H1 (cell line): ENCODE results near the gene IL2RA. TPM values are rescaled to one million over a fixed set of nuclear protein-coding genes. Genes with fewer than 3 reads are reported as not detected.

ENCODE experiments used
- CTCF ChIA-PET: fragments of 300-600 bp; sonication (Branson Sonifier 250); formaldehyde crosslinking; loops from one replicate; lab custom pipeline; 2021; ENCODE audit not compliant: partially characterized antibody; lab: Charles Lee
- POLR2A ChIA-PET: fragments of 300-600 bp; sonication (Branson Sonifier 250); formaldehyde crosslinking; loops from one replicate; lab custom pipeline; 2021; ENCODE audit warnings: inconsistent platforms; ENCODE audit not compliant: partially characterized antibody; lab: Charles Lee
- DNase-seq, 2 experiments: peaks; one replicate each; pipeline versions ENCODE4 v3.0.0 to v3.0.0-alpha.2; 2010 to 2022; ENCODE audit warnings: low spot score in 2 of 2, low read depth in 1 of 2, mixed read lengths in 1 of 2
- FAIRE-seq: peaks from 2 replicates; lab custom pipeline; 2011; peaks lifted over from hg19 to GRCh38; lab: Jason Lieb, UNC
- H2AFZ ChIP-seq: 2 replicates; pipeline ENCODE4 v1.8.1; 2012; ENCODE audit warnings: low read length, inconsistent platforms
- H2AK5ac ChIP-seq: 2 replicates; pipeline ENCODE4 v1.6.1; 2013; ENCODE audit warnings: low read depth, low read length
- H2BK120ac ChIP-seq: replicated peaks from 2 replicates; pipeline ENCODE3; 2013; ENCODE audit warnings: low read depth, low read length, inconsistent platforms
- H2BK12ac ChIP-seq: 2 replicates; pipeline ENCODE4 v1.6.1; 2013; ENCODE audit warnings: low read depth, low read length
- H2BK15ac ChIP-seq: 2 replicates; pipeline ENCODE4 v1.6.1; 2013; ENCODE audit warnings: low read length
- H2BK20ac ChIP-seq: 2 replicates; pipeline ENCODE4 v1.6.1; 2013; ENCODE audit warnings: low read length
- H2BK5ac ChIP-seq: 2 replicates; pipeline ENCODE4 v1.6.1; 2013; ENCODE audit warnings: low read depth, low read length
- H3K14ac ChIP-seq: 2 replicates; pipeline ENCODE4 v1.6.1; 2013; ENCODE audit warnings: inconsistent platforms; ENCODE audit not compliant: insufficient read length
- H3K18ac ChIP-seq: 2 replicates; pipeline ENCODE4 v1.6.1; 2013; ENCODE audit warnings: low read length; ENCODE audit errors: extremely low read depth
- H3K23ac ChIP-seq: 2 replicates; pipeline ENCODE4 v1.6.1; 2013; ENCODE audit warnings: inconsistent platforms; ENCODE audit not compliant: insufficient read length
- H3K23me2 ChIP-seq: 2 replicates; pipeline ENCODE4 v1.6.1; 2013; ENCODE audit warnings: low read depth, low read length
- H3K27ac ChIP-seq: 2 replicates; pipeline ENCODE4 v1.6.1; 2011; ENCODE audit warnings: low read depth, low read length, inconsistent platforms
- H3K27me3 ChIP-seq, 4 experiments: replicated peaks in 1 of 4; 1 replicate in 1 of 4; 2 replicates in 3 of 4; pipeline versions ENCODE4 v1.6.1 to v1.8.1; 2011 to 2013; ENCODE audit warnings: low read length in 3 of 4, mild to moderate bottlenecking in 3 of 4, inconsistent platforms in 2 of 4, mixed read lengths in 2 of 4, moderate library complexity in 1 of 4; ENCODE audit not compliant: control insufficient read depth in 3 of 4, insufficient read depth in 3 of 4; ENCODE audit errors: extremely low read depth in 1 of 4
- H3K36me3 ChIP-seq, 4 experiments: 2 replicates each; pipeline versions ENCODE4 v1.6.1 to v1.8.1; 2011 to 2013; ENCODE audit warnings: mild to moderate bottlenecking in 4 of 4, low read length in 3 of 4, moderate library complexity in 2 of 4, control low read depth in 1 of 4, inconsistent platforms in 1 of 4; ENCODE audit not compliant: insufficient read depth in 4 of 4, control insufficient read depth in 2 of 4
- H3K4ac ChIP-seq: replicated peaks from 2 replicates; pipeline ENCODE3; 2013; ENCODE audit warnings: low read length, low read depth, mixed read lengths, inconsistent platforms; ENCODE audit not compliant: insufficient read length
- H3K4me1 ChIP-seq, 4 experiments: replicated peaks in 1 of 4; 1 replicate in 1 of 4; 2 replicates in 3 of 4; pipeline versions ENCODE4 v1.6.1 to v1.8.1; 2011 to 2013; ENCODE audit warnings: low read length in 3 of 4, inconsistent platforms in 2 of 4, mixed read lengths in 1 of 4; ENCODE audit not compliant: insufficient read depth in 4 of 4, control insufficient read depth in 3 of 4
- H3K4me2 ChIP-seq, 2 experiments: 2 replicates each; pipeline versions ENCODE4 v1.6.1 to v1.8.1; 2011 to 2013; ENCODE audit warnings: low read depth in 2 of 2, low read length in 2 of 2, control low read depth in 1 of 2, inconsistent platforms in 1 of 2, mild to moderate bottlenecking in 1 of 2; ENCODE audit not compliant: insufficient read depth in 1 of 2
- H3K4me3 ChIP-seq, 4 experiments: fragments of 200-600, 300-600 bp in 1 of 4; sonication (generic), shearing (Covaris generic), sonication (Bioruptor Twin) in 1 of 4; 2 replicates each; pipeline versions ENCODE4 v1.5.1 to v1.8.1; 2011 to 2016; ENCODE audit warnings: low read length in 4 of 4, low read depth in 3 of 4, control low read depth in 2 of 4, inconsistent platforms in 2 of 4, mild to moderate bottlenecking in 2 of 4, mixed read lengths in 1 of 4, moderate library complexity in 1 of 4; ENCODE audit not compliant: insufficient read depth in 2 of 4; ENCODE audit errors: extremely low read depth in 1 of 4
- H3K56ac ChIP-seq: replicated peaks from 2 replicates; pipeline ENCODE3; 2013; ENCODE audit warnings: low read depth, mild to moderate bottlenecking, mixed read lengths, low read length, inconsistent platforms; ENCODE audit not compliant: insufficient read length
- H3K79me1 ChIP-seq: 2 replicates; pipeline ENCODE4 v1.6.1; 2013; ENCODE audit warnings: low read depth, low read length, control low read depth
- H3K79me2 ChIP-seq, 2 experiments: 2 replicates each; pipeline versions ENCODE4 v1.6.1 to v1.8.1; 2012 to 2013; ENCODE audit warnings: low read length in 2 of 2, mild to moderate bottlenecking in 2 of 2, inconsistent platforms in 1 of 2; ENCODE audit not compliant: insufficient read depth in 2 of 2, control insufficient read depth in 1 of 2
- H3K9ac ChIP-seq, 4 experiments: replicated peaks in 1 of 4; 1 replicate in 1 of 4; 2 replicates in 3 of 4; pipeline versions ENCODE4 v1.6.1 to v1.8.1; 2011 to 2013; ENCODE audit warnings: low read depth in 3 of 4, low read length in 3 of 4, control low read depth in 2 of 4, mild to moderate bottlenecking in 2 of 4, moderate library complexity in 2 of 4, inconsistent platforms in 1 of 4; ENCODE audit errors: extremely low read depth in 1 of 4
- H3K9me3 ChIP-seq, 2 experiments: 2 replicates each; pipeline versions ENCODE4 v1.6.1 to v1.8.1; 2012 to 2013; ENCODE audit warnings: mild to moderate bottlenecking in 2 of 2, moderate library complexity in 2 of 2, control low read depth in 1 of 2, inconsistent platforms in 1 of 2, low read depth in 1 of 2, low read length in 1 of 2, mixed read lengths in 1 of 2; ENCODE audit not compliant: insufficient read depth in 2 of 2
- H4K20me1 ChIP-seq, 2 experiments: replicated peaks in 1 of 2; 2 replicates each; pipeline versions ENCODE3 to v1.8.1; 2011 to 2013; ENCODE audit warnings: inconsistent platforms in 2 of 2, low read length in 2 of 2, mild to moderate bottlenecking in 1 of 2; ENCODE audit not compliant: insufficient read depth in 2 of 2, control insufficient read depth in 1 of 2
- H4K5ac ChIP-seq: 2 replicates; pipeline ENCODE4 v1.6.1; 2013; ENCODE audit warnings: low read length, low read depth, mixed read lengths, inconsistent platforms; ENCODE audit not compliant: insufficient read length
- H4K8ac ChIP-seq: 2 replicates; pipeline ENCODE4 v1.8.0; 2013; ENCODE audit warnings: mild to moderate bottlenecking, moderate library complexity, low read length, inconsistent platforms; ENCODE audit not compliant: insufficient read depth; ENCODE audit errors: extremely low read depth
- H4K91ac ChIP-seq: replicated peaks from 2 replicates; pipeline ENCODE3; 2013; ENCODE audit warnings: low read length, mixed read lengths, inconsistent platforms; ENCODE audit not compliant: insufficient read length
- BACH1 ChIP-seq: IDR thresholded peaks from 2 replicates; pipeline ENCODE4 v1.6.1; 2012; ENCODE audit warnings: low read length, improper control_type of control experiment
- BCL11A ChIP-seq, 2 experiments: IDR thresholded peaks; one replicate each; pipeline ENCODE4 v1.6.1; 2011; ENCODE audit warnings: low read depth in 2 of 2, low read length in 2 of 2, mild to moderate bottlenecking in 2 of 2
- CTBP2 ChIP-seq: IDR thresholded peaks from 2 replicates; pipeline ENCODE4 v1.7.0; 2011; ENCODE audit warnings: borderline replicate concordance, mild to moderate bottlenecking, moderate library complexity, mixed read lengths, low read length; ENCODE audit not compliant: insufficient read depth, insufficient read length
- EGR1 ChIP-seq: IDR thresholded peaks from 2 replicates; pipeline ENCODE4 v1.6.1; 2011; ENCODE audit warnings: low read depth, low read length, borderline replicate concordance
- GTF2F1 ChIP-seq: IDR thresholded peaks from 2 replicates; pipeline ENCODE4 v1.6.1; 2012; ENCODE audit warnings: low read depth, low read length, improper control_type of control experiment, borderline replicate concordance
- HDAC6 ChIP-seq: IDR thresholded peaks from one replicate; pipeline ENCODE4 v1.7.1; 2012; ENCODE audit warnings: low read depth, mild to moderate bottlenecking, inconsistent platforms, low read length, moderate library complexity
- JUND ChIP-seq: IDR thresholded peaks from 2 replicates; pipeline ENCODE4 v1.6.1; 2011; ENCODE audit warnings: mild to moderate bottlenecking, improper control_type of control experiment, low read length
- KDM1A ChIP-seq: fragments of 200-600, 300-600 bp; sonication (generic); IDR thresholded peaks from 2 replicates; pipeline ENCODE4 v1.7.1; 2016; ENCODE audit warnings: mild to moderate bottlenecking, low read length, borderline replicate concordance
- MAFK ChIP-seq: IDR thresholded peaks from 2 replicates; pipeline ENCODE4 v1.6.1; 2012; ENCODE audit warnings: low read depth, mild to moderate bottlenecking, improper control_type of control experiment, low read length
- SAP30 ChIP-seq: fragments of 300-600 bp; sonication (generic); IDR thresholded peaks from 2 replicates; pipeline ENCODE4 v1.7.1; 2012; ENCODE audit warnings: low read length, moderate library complexity, mild to moderate bottlenecking, inconsistent platforms; ENCODE audit not compliant: insufficient read depth, insufficient replicate concordance
- SP1 ChIP-seq: IDR thresholded peaks from 2 replicates; pipeline ENCODE4 v1.6.1; 2011; ENCODE audit warnings: low read depth, low read length
- SP4 ChIP-seq: IDR thresholded peaks from 2 replicates; pipeline ENCODE4 v1.6.1; 2012; ENCODE audit warnings: low read length, inconsistent platforms
- SUZ12 ChIP-seq: fragments of 200-600 bp; sonication (generic); IDR thresholded peaks from 2 replicates; pipeline ENCODE4 v1.6.1; 2012; ENCODE audit warnings: mild to moderate bottlenecking, inconsistent platforms, low read length, moderate library complexity, mixed read lengths
- TEAD4 ChIP-seq: IDR thresholded peaks from 2 replicates; pipeline ENCODE4 v1.6.1; 2012; ENCODE audit warnings: low read depth, low read length, inconsistent platforms, mixed read lengths
- WGBS, 2 experiments: shearing (Covaris generic) in 1 of 2; methylation state at CpG; one replicate each; pipeline versions ENCODE4 v1.1.6 to v1.1.7; 2013 to 2015; ENCODE audit warnings: low lambda C conversion rate in 2 of 2, mixed read lengths in 2 of 2, inconsistent platforms in 1 of 2, low coverage in 1 of 2, missing lambda C conversion rate in 1 of 2; ENCODE audit not compliant: insufficient replicate concordance in 2 of 2, insufficient coverage in 1 of 2, insufficient read length in 1 of 2; ENCODE audit errors: extremely low coverage in 1 of 2, missing lambda C conversion rate in 1 of 2; 5-methylcytosine and 5-hydroxymethylcytosine counted together
- polyA plus RNA-seq, 7 experiments: library from polyadenylated mRNA; depleted of rRNA in 3 of 7; stranded (reverse) in 5 of 7; unstranded in 2 of 7; fragments of >200 nt in 5 of 7; fragments of 200-250 nt in 2 of 7; gene quantifications; 1 replicate in 5 of 7; 2 replicates in 1 of 7; 4 replicates in 1 of 7; pipeline versions ENCODE4 v1.2.1 to v1.2.3, GENCODE V29; 2011 to 2013; ENCODE audit warnings: missing spikeins in 2 of 7, mixed read lengths in 2 of 7
- total RNA-seq: library from RNA; stranded (reverse); fragmentation: NEBNext Ultra II Directional; extraction: Animal tissue kit (Norgen Biotek cat#: 25700); gene quantifications from 2 replicates; pipeline ENCODE4 v1.2.1, GENCODE V29; 2021

Gene IL2RA
- total and polyA plus RNA-seq, 2 of the 8 experiments (the other 6 are each of a cell fraction or from before 2014, with no cell fraction given): not detected

GRCh38 chr10:6049031-6049400 lies 13.2 kb downstream of the IL2RA start:
- H3K18ac ChIP-seq: no peak overlapping the region
- H3K79me1 ChIP-seq: no peaks in the 10 kb centered on the region
- no peak overlapping the region for H3K23ac ChIP-seq
- H3K27ac ChIP-seq: no peak overlapping the region
- no peak overlapping the region for H3K4me3 ChIP-seq
- H2AK5ac ChIP-seq: no peak overlapping the region
- H2BK120ac ChIP-seq: no peak overlapping the region
- no peaks in the 10 kb centered on the region for H3K23me2 ChIP-seq
- H3K4ac ChIP-seq: no peak overlapping the region
- no peaks in the 10 kb centered on the region for H3K79me2 ChIP-seq
- TF ChIP-seq GTF2F1 (no peak), SUZ12 (no peak), BCL11A (IDR thresholded peaks at IDR 0.05; ENCODE audit: low read depth in 2 of 2, low read length in 2 of 2) (no peak), EGR1 (no peak), KDM1A (no peak), BACH1 (no peak), TEAD4 (no peak), SP4 (no peak), CTBP2 (no peak), JUND (no peak), MAFK (no peak), HDAC6 (no peak), SP1 (no peak), SAP30 (no peak)
- no peaks in the 10 kb centered on the region for H3K36me3 ChIP-seq
- H4K5ac ChIP-seq: no peak overlapping the region
- no peak overlapping the region for H2AFZ ChIP-seq
- H3K56ac ChIP-seq: no peak overlapping the region
- H4K20me1 ChIP-seq: no peaks in the 10 kb centered on the region
- FAIRE-seq (no peak), DNase-seq (no peak)
- no peak overlapping the region for H2BK5ac ChIP-seq
- no peak overlapping the region for H3K4me2 ChIP-seq
- no peaks in the 10 kb centered on the region for H3K27me3 ChIP-seq
- no peak overlapping the region for H2BK15ac ChIP-seq
- no peak overlapping the region for H4K8ac ChIP-seq
- WGBS, 2 experiments: 92% methylated on average over 2 of the region's 2 CpGs; no CpG with 5 or more reads in 1 of the 2 experiments
- CTCF ChIA-PET: interaction anchor here (1.1 to 2.9 kb wide), 3 partner anchors 19 to 96 kb away, joined by 4 to 7 read pairs (median 4); no protein-coding TSS in a partner anchor
- H2BK20ac ChIP-seq: no peak overlapping the region
- H3K4me1 ChIP-seq: no peaks in the 10 kb centered on the region
- H2BK12ac ChIP-seq: no peak overlapping the region
- no peak overlapping the region for H3K9ac ChIP-seq
- H3K14ac ChIP-seq: no peak overlapping the region
- H4K91ac ChIP-seq: no peak overlapping the region
- H3K9me3 ChIP-seq: no peaks in the 10 kb centered on the region
- POLR2A ChIA-PET: no interaction called here
